ENCODE measurements around the gene ADIG. TPM values are rescaled to one million over a fixed set of nuclear protein-coding genes. Genes with fewer than 3 reads are reported as not detected.

The ADIG gene
- total and polyA plus RNA-seq, 2 donors (not counting 1 experiment from before 2014, with no cell fraction given), result not detected

- no peaks in the 10 kb centered on the region for H3K9me3 ChIP-seq (ENCODE audit: control insufficient read depth, insufficient read depth, low read depth, low read length)
- no peak overlapping the region for H3K4me3 ChIP-seq (replicated peaks in 1 of 4; ENCODE audit: control extremely low read depth in 1 of 4, insufficient read depth in 1 of 4, low read depth in 3 of 4, low read length in 4 of 4)
- H3K4me2 ChIP-seq (ENCODE audit: extremely low read depth, insufficient read depth, low read length), result no peak overlapping the region
- no peaks in the 10 kb centered on the region for H3K79me2 ChIP-seq (ENCODE audit: control insufficient read depth, insufficient read depth, low read length)
- H3K27me3 ChIP-seq (ENCODE audit: control insufficient read depth, insufficient read depth, low read length), result no peaks in the 10 kb centered on the region
- no peak overlapping the region for H2AFZ ChIP-seq (ENCODE audit: low read length)
- no peaks in the 10 kb centered on the region for H4K20me1 ChIP-seq (ENCODE audit: control insufficient read depth, extremely low read depth, insufficient read depth, low read length)
- no peaks in the 10 kb centered on the region for H3K36me3 ChIP-seq (ENCODE audit: control insufficient read depth, insufficient read depth, low read length)
- H3K4me1 ChIP-seq (ENCODE audit: control insufficient read depth, extremely low read depth, insufficient read depth, low read length), result no peaks in the 10 kb centered on the region
- no peak overlapping the region for H3K9ac ChIP-seq (ENCODE audit: insufficient read depth, low read length)
- no peak for DNase-seq (ENCODE audit: low read depth in 2 of 2)
- TF ChIP-seq EZH2 (IDR thresholded peaks at IDR 0.05; ENCODE audit: low read length, missing control alignments), result no peak
- TF ChIP-seq, protein P1, sequence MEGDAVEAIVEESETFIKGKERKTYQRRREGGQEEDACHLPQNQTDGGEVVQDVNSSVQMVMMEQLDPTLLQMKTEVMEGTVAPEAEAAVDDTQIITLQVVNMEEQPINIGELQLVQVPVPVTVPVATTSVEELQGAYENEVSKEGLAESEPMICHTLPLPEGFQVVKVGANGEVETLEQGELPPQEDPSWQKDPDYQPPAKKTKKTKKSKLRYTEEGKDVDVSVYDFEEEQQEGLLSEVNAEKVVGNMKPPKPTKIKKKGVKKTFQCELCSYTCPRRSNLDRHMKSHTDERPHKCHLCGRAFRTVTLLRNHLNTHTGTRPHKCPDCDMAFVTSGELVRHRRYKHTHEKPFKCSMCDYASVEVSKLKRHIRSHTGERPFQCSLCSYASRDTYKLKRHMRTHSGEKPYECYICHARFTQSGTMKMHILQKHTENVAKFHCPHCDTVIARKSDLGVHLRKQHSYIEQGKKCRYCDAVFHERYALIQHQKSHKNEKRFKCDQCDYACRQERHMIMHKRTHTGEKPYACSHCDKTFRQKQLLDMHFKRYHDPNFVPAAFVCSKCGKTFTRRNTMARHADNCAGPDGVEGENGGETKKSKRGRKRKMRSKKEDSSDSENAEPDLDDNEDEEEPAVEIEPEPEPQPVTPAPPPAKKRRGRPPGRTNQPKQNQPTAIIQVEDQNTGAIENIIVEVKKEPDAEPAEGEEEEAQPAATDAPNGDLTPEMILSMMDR (conservative IDR thresholded peaks at IDR 0.05 in 1 of 2, IDR thresholded peaks at IDR 0.05 in 1 of 2; ENCODE audit: low read depth in 1 of 2, low read length in 2 of 2), result no peak
- no peak overlapping the region for H3K27ac ChIP-seq (ENCODE audit: insufficient read depth, low read length)
Measured at GRCh38 chr20:38566036-38566598, 14.9 kb upstream of the ADIG start.

GRCh38 chr20:38569747-38570525 lies 11.1 kb upstream of the ADIG start:
- H3K9me3 ChIP-seq (ENCODE audit: control insufficient read depth, insufficient read depth, low read depth, low read length), result no peaks in the 10 kb centered on the region
- no peaks in the 10 kb centered on the region for H3K27me3 ChIP-seq (ENCODE audit: control insufficient read depth, insufficient read depth, low read length)
- no peaks in the 10 kb centered on the region for H4K20me1 ChIP-seq (ENCODE audit: control insufficient read depth, extremely low read depth, insufficient read depth, low read length)
- no peak overlapping the region for H3K4me2 ChIP-seq (ENCODE audit: extremely low read depth, insufficient read depth, low read length)
- no peak overlapping the region for H3K9ac ChIP-seq (ENCODE audit: insufficient read depth, low read length)
- no peak overlapping the region for H3K27ac ChIP-seq (ENCODE audit: insufficient read depth, low read length)
- no peaks in the 10 kb centered on the region for H3K79me2 ChIP-seq (ENCODE audit: control insufficient read depth, insufficient read depth, low read length)
- no peak overlapping the region for H2AFZ ChIP-seq (ENCODE audit: low read length)
- no peak for TF ChIP-seq EZH2 (IDR thresholded peaks at IDR 0.05; ENCODE audit: low read length, missing control alignments)
- TF ChIP-seq, protein P1 (conservative IDR thresholded peaks at IDR 0.05 in 1 of 2, IDR thresholded peaks at IDR 0.05 in 1 of 2; ENCODE audit: low read depth in 1 of 2, low read length in 2 of 2), result no peak
- no peaks in the 10 kb centered on the region for H3K4me1 ChIP-seq (ENCODE audit: control insufficient read depth, extremely low read depth, insufficient read depth, low read length)
- H3K4me3 ChIP-seq (replicated peaks in 1 of 4; ENCODE audit: control extremely low read depth in 1 of 4, insufficient read depth in 1 of 4, low read depth in 3 of 4, low read length in 4 of 4), result no peak overlapping the region
- H3K36me3 ChIP-seq (ENCODE audit: control insufficient read depth, insufficient read depth, low read length), result no peaks in the 10 kb centered on the region
- DNase-seq (ENCODE audit: low read depth in 2 of 2), result no peak

DNA sequence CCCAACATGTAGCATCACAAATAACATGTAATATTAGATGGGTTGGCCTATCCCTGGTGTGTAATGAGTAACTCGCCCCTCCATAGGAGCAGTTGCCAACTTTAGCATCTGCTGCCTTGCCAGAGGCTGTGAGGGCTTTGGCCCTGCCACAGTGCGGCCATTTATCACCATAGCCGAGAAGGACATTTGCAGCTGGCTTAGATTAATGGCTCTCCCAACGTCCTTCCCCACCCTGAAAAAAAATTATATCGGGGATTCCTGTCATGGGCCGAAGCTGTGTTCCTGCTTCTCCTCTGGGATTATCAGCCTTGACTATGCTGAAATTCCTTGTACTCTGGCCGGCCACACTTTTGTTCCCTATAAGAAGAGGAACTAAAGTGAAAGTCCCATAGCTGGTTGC lies 7.6 kb upstream of the ADIG start:
- H4K20me1 ChIP-seq (ENCODE audit: control insufficient read depth, extremely low read depth, insufficient read depth, low read length), result no peaks in the 10 kb centered on the region
- TF ChIP-seq, protein P1 (conservative IDR thresholded peaks at IDR 0.05 in 1 of 2, IDR thresholded peaks at IDR 0.05 in 1 of 2; ENCODE audit: low read depth in 1 of 2, low read length in 2 of 2), result no peak
- no peak for TF ChIP-seq EZH2 (IDR thresholded peaks at IDR 0.05; ENCODE audit: low read length, missing control alignments)
- H3K79me2 ChIP-seq (ENCODE audit: control insufficient read depth, insufficient read depth, low read length), result no peaks in the 10 kb centered on the region
- H3K9ac ChIP-seq (ENCODE audit: insufficient read depth, low read length), result no peak overlapping the region
- H3K4me2 ChIP-seq (ENCODE audit: extremely low read depth, insufficient read depth, low read length), result no peak overlapping the region
- H3K4me3 ChIP-seq (replicated peaks in 1 of 4; ENCODE audit: control extremely low read depth in 1 of 4, insufficient read depth in 1 of 4, low read depth in 3 of 4, low read length in 4 of 4), result no peak overlapping the region
- no peak overlapping the region for H2AFZ ChIP-seq (ENCODE audit: low read length)
- H3K9me3 ChIP-seq (ENCODE audit: control insufficient read depth, insufficient read depth, low read depth, low read length), result no peaks in the 10 kb centered on the region
- DNase-seq (ENCODE audit: low read depth in 2 of 2), result no peak
- H3K27me3 ChIP-seq (ENCODE audit: control insufficient read depth, insufficient read depth, low read length), result no peaks in the 10 kb centered on the region
- H3K27ac ChIP-seq (ENCODE audit: insufficient read depth, low read length), result no peak overlapping the region
- H3K4me1 ChIP-seq (ENCODE audit: control insufficient read depth, extremely low read depth, insufficient read depth, low read length), result no peaks in the 10 kb centered on the region
- peaks cover 2% of the 10 kb centered on the region for H3K36me3 ChIP-seq (ENCODE audit: control insufficient read depth, insufficient read depth, low read length)

Data from fibroblast of lung (primary cell).